Left ventricle myocardium superior (tissue), 1 donor: ENCODE results near the gene ZG16. TPM values are rescaled to one million over a fixed set of nuclear protein-coding genes. Genes with fewer than 3 reads are reported as not detected.
A peak's percentile ranks its signal among the peaks of the same experiment; 100 is the strongest.
"Not testable (repeated sequence)": the region's sequence is repeated elsewhere in the genome, so short reads cannot be mapped to it uniquely, and the experiment has no call there.

Experiments used
- ATAC-seq: fragments of 200-7000 bp; cut with Tn5 transposase; one replicate; pipeline ENCODE4 v1.9.1; 2020; ENCODE audit warnings: mild to moderate bottlenecking, moderate library complexity
- DNase-seq: peaks from one replicate; pipeline ENCODE4 v3.0.0-alpha.2; 2020
- intact Hi-C: fragments of 100-400 bp; cut with micrococcal nuclease; formaldehyde crosslinking; loops from one replicate; pipeline ENCODE4 v1.11.0; 2022
- long read RNA-seq: library from polyadenylated mRNA; unstranded; transcript quantifications from one replicate; pipeline ENCODE4 v2.0.0, GENCODE V29; 2021
- total RNA-seq: library from RNA; stranded (reverse); fragmentation: NEBNext Ultra II Directional; extraction: Animal tissue kit (Norgen Biotek cat#: 25700); gene quantifications from one replicate; pipeline ENCODE4 v1.2.1, GENCODE V29; 2021
- donor health status: DM: no; HTN: yes; CAD: no; lungs with severe emphysema.

ZG16 gene, protein sequence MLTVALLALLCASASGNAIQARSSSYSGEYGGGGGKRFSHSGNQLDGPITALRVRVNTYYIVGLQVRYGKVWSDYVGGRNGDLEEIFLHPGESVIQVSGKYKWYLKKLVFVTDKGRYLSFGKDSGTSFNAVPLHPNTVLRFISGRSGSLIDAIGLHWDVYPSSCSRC
- total RNA-seq = not detected
- long read RNA-seq = 0 reads

DNA sequence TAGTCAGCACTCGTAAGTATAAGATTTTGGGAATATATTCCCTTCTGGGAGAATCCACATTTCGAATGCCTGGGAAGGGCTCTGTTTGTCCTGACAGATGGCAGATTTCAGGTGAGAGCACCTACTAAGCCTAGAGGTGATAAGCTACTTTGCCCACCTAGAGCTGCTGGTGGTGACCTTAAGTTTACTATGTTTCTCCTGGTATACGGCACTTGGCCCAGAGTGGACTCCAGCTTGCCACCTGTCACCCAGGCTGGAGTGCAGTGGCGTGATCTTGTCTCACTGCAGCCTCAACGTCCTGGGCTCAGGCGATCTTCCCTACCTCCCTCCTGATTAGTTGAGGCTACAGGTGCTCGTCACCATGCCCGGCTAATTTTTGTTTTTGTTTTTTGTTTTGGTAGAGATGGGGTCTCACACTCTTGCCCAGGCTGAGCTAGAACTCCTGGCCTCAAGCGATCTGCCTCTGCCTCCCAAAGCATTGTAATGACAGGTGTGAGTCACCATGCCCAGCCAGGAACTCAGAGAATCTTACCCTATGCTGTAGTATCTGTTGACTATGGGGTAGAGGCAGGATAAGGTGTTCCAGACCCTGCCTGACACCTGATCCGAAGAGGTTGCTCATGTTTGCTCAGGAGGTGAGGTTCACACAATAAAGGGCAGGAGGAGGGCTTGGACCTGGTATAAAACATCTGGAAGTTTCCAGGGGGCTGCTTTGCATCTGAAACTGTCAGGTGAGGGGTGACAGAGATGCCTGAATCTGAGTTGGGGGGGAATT, at the start of gene ZG16:
Gene ZG16, plus strand, starts transcription at position 681 of the 775 bp plus-strand sequence. CDS start 1,011 bp downstream, outside the sequence.
- ATAC-seq (no peak), DNase-seq (no peak)
- intact Hi-C loops = no loop called here

DNA sequence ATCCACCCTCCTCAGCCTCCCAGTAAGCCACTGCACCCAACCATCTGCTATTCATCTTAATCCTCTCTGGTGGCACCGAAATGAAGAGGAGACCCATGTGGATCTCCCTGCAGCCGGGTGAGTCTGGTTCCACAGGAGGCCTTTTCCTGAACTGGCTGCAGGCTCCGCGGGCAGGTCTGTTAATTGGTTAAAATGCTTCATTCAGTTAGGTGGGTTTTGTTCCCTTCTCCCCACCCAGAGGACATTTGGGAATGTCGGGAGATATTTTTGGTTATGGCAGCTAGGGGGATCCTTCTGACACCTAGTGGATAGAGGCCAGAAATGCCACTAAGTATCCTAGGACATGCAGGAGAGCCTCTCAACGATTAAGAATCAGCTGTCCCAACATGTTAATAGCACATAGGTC, 48.9 kb upstream of the ZG16 start:
- DNase-seq (no peak), ATAC-seq (peak; percentile 60)
- intact Hi-C loops = no loop called here

GRCh38 chr16:29730649-29731048, 47.4 kb upstream of the ZG16 start:
- intact Hi-C loops = no loop called here
- no peak for DNase-seq

DNA sequence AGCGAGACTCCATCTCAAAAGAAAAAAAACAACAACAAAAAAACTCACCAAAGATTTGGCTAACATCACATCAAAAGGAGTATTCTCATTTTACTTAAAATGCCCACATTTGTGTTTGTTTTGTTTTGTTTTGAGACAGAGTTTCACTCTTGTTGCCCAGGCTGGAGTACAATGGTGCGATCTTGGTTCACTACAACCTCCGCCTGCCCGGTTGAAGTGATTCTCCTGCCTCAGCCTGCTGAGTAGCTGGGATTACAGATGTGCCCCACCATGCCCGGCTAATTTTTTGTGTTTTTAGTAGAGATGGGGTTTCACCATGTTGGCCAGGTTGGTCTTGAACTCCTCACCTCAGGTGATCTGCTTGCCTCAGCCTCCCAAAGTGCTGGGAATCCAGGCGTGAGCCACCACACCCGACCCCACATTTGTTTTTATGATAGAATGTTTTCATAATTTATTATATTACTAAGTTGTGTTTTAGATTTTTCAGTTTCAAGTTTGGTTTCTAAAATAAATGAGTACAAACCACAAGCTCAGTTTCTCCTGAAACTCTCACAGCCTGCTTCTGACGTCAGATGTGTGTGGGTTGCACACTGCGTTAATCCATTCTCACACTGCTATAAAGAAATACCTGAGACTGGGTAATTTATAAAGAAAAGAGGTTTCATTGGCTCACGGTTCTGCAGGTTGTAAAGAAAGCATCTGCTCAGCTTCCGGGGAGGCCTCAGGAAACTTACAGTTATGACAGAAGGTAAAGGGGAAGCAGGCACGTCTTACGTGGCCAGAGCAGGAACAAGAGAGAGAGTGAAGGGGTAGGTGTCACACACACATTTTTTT, 46.1 kb upstream of the ZG16 start:
- ATAC-seq, DNase-seq, intact Hi-C loops: not testable (repeated sequence)

More at GRCh38 chr16:29730649-29731048, 47.4 kb upstream of the ZG16 start:
- no peak for ATAC-seq

- no peak for DNase-seq
- intact Hi-C loops = no loop called here
- no peak for ATAC-seq
Observed at GRCh38 chr16:29734786-29735185, 43.3 kb upstream of the ZG16 start.

GRCh38 chr16:29736112-29736511, 41.9 kb upstream of the ZG16 start:
- intact Hi-C loops = no loop called here
- ATAC-seq = no peak
- DNase-seq = no peak

DNA sequence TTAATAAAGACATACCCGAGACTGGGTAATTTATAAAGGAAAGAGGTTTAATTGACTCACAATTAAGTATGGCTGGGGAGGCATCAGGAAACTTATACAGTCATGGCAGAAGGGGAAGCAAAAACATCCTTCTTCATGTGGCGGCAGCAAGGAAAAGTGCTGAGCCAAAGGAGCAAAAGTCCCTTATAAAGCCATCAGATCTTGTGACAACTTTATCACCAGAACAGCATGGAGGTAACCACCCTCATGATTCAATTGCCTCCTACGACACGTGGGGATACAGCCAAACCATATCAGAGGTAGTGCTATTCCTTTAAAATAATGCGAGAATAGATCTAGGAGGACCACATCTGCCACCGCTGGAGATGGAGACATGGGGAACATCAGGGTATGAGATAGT, 41.3 kb upstream of the ZG16 start:
- DNase-seq (no peak), ATAC-seq (no peak)
- intact Hi-C loops = no loop called here

GRCh38 chr16:29737713-29738112, 40.3 kb upstream of the ZG16 start:
- ATAC-seq (no peak), DNase-seq (no peak)
- intact Hi-C loops = no loop called here

DNA sequence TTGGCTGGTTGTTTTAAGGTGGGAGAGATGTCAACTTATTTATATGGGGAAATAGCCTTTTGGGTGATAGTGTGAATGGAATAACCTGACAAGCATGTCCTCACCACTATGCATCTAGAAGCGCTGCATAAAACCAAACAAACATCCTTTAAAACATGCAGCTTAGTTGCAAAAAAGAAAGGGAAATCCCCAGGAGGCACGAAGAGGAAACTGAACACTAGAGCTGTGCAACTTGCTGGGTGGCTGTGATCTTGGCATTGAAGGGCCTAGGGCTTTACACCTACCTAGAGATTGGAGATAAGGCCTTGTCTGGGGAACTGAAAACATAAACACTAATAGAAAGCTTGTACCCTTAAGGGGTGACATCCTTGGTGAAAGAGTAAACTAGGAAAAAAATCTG, 39.5 kb upstream of the ZG16 start:
- DNase-seq = no peak
- ATAC-seq = no peak
- intact Hi-C loops = no loop called here

DNA sequence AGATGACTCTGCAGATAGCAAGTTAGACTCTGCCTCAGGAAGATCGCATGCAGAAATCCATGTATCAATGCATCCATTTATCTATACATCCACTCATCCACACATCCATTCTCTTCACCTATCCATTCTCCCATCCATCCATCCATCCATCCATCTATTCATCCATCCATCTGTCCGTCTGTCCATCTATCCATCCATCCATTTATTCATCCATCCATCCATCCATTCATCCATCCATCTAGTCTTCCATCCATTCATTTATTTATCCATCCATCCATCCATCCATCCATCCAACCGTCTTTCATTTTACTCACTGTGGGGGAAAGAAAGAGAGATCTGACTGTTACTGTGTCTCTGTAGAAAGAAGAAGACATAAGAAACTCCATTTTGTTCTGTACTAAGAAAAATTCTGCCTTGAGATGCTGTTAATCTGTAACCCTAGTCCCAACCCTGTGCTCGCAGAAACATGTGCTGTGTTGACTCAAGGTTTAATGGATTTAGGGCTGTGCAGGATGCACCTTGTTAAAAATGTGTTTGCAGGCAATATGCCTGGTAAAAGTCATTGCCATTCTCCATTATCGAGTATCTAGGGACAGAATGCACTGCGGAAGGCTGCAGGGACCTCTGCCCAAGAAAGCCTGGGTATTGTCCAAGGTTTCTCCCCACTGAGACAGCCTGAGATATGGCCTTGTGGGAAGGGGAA, 38.0 kb upstream of the ZG16 start:
- intact Hi-C loops, DNase-seq, ATAC-seq: not testable (repeated sequence)

- ATAC-seq, DNase-seq, intact Hi-C loops: not testable (repeated sequence)
Observed at GRCh38 chr16:29740630-29741015, 37.4 kb upstream of the ZG16 start.

- intact Hi-C loops = no loop called here
- ATAC-seq (no peak), DNase-seq (no peak)
Observed at GRCh38 chr16:29742683-29743275, 35.3 kb upstream of the ZG16 start.

DNA sequence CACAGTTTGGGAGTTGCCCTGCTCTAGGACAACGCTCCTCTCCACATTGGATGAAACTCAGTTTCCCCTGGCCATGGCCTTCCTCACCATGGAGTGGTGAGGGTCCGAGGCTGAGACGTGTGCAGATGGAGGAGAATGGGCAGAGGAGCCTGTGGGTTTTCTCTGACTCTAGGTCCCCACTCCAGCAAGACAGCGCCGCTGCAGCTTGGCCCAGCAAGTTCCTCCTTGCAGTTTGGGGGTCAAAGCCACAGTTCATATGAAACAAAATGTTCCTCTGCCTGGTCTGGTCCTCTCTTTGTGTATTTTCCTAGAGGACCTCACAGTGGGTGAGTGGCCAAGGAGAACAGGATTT, 34.6 kb upstream of the ZG16 start:
- DNase-seq (no peak), ATAC-seq (no peak)
- intact Hi-C loops = no loop called here

GRCh38 chr16:29743827-29744531, 34.1 kb upstream of the ZG16 start:
- no peak for DNase-seq
- ATAC-seq = no peak
- intact Hi-C loops = no loop called here

DNA sequence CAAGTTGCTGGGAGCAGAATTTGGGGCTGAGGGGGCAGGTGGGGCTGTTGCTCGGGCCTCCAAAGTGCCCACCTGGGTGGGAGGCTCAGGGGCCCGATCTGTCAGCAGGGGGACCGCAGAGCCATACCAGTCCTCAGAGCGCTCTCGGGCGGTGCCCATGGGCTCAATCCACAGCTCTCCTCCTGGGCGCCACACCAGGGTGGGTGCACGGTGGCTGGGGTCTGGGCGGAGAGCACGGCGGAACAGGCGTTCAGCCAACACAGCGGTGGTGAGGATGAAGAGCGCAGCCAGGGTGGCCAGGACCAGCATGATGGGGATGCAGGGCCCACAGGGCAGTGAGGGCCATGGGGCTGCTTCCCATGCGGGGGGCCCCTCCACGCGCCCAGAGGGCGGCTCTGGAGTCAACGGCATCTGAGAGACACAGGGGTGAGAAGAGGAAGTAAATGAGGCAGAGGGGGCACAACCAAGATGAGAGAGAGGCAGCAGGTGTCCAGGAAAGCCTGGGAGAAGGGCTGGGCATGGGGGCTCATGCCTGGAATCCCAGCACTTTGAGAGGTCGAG, 33.4 kb upstream of the ZG16 start:
- intact Hi-C loops = no loop called here
- DNase-seq (no peak), ATAC-seq (no peak)

DNA sequence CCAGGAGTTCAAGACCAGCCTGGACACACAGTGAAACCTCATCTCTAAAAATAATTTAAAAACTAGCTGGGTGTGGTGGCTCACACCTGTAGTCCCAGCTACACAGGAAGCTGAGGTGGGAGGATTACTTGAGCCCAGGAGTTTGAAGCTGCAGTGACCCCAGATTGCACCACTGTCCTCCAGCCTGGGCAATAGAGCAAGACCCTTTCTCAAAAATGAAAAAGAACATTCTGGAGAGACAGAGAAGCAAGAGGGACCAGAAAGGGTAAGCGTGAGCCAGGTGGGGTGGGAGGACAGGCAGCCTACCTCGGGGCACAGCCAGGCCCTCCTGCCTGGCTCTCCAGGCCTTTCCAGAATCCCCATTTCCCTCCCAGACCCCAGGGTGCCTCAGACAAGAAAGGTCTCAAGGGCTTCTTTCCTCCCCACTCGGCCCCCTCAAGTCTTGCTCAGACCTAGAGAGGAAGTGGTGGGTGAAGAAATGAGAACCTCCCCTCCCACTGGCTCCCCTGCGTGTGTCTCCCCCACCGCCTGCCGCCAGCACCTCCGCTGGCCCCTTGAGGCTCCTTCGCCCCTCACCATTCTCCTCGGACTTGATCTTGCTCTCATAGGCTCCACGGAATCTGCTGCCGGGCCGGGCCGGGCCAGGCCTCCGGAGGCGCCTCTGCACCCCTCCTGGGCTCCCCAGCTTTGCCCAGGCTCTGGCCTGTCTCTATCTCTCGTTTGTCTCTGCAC, 32.8 kb upstream of the ZG16 start:
- ATAC-seq (peak; percentile 48), DNase-seq (no peak)
- intact Hi-C loops = no loop called here

- DNase-seq = peak; percentile 77
- peak; percentile 91 for ATAC-seq
- intact Hi-C loops = no loop called here
Observed at GRCh38 chr16:29745853-29746345, 32.2 kb upstream of the ZG16 start, which contains the start of gene C16orf54. TSS of gene C16orf54 (minus strand) at chr16:29745990. CDS start at chr16:29744951, 1,039 bp downstream.
